Brain pericyte (primary cell): ENCODE results near the gene UBL4A.
A peak's percentile ranks its signal among the peaks of the same experiment; 100 is the strongest.

Source experiments
- DNase-seq: peaks from one replicate; pipeline ENCODE4 v3.0.0-alpha.2; 2012; ENCODE audit warnings: low read depth, low spot score

The UBL4A gene

GRCh38 chrX:154483325-154483724, 3.1 kb downstream of the UBL4A start:
- no peak for DNase-seq

GRCh38 chrX:154482786-154483185, 3.6 kb downstream of the UBL4A start:
- DNase-seq = no peak

- DNase-seq = no peak
These were observed 4.4 kb downstream of the UBL4A start for GRCh38 chrX:154481911-154482601.

DNA sequence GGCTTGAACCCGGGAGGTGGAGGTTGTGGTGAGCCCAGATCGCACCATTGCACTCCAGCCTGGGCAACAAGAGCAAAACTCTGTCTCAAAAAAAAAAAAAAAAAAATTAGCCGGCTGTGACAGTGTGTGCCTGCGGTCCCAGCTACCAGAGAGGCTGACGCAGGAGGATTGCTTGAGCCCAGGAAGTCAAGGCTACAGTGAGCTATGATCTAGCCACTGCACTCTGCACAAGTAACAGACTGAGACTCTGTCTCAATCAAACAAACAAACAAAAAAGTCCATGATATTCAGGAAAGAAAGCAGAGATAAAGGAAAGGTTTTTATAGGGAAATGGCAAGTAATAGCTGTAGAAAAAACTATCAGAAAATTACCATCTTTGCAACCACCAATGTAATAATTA, 5.2 kb downstream of the UBL4A start:
- no peak for DNase-seq

DNA sequence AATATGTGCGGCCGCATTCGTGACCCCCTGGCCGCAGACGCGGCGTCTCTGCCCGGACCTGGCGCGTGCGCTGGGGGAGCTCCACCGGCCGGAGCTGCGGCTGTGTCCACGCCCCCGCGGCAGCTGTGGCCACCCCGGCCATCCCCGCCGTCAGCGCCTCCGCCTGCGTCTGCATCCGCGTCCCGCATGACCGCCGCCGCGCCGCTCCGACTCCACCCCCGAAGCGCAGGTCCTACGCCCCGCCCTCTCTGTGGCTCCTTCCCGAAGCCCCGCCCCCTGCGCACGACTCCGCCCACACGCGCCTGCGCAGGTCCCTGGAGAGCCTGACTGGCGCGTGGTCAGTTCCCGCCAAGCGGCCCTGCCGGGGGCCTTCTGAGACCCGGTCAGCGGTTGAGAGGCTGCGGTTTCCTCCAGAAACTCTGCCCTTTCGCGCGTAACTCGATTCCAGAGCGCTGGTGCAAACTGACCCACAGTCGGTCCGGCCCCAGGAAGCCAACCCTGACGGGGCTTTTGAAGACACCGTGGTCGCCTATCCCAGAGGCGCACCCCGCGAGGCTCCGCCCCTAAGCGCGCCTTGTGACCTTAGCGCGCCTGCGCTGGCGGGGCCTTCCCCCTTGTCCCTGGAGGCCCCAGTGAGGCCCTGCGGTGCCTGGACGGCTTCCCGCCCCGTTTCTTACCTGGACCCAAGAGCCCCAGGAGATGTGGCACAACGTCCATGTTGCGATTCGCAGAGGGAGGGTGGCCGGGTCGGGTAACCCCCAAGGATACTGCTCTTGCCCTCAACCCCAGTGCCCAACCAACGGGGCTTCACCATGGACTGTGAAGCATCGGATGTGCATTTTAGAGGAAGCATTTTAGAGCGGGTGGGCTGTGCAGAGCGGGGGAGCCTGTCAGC, 7.4 kb downstream of the UBL4A start, which contains the start of gene LAGE3:
LAGE3 (minus strand) TSS at position 554 of the 895 bp plus-strand sequence; CDS start at position 188, 366 bp downstream.
- DNase-seq = peak; percentile 74

- no peak for DNase-seq
These were observed 8.4 kb downstream of the UBL4A start for GRCh38 chrX:154477891-154478477.

DNA sequence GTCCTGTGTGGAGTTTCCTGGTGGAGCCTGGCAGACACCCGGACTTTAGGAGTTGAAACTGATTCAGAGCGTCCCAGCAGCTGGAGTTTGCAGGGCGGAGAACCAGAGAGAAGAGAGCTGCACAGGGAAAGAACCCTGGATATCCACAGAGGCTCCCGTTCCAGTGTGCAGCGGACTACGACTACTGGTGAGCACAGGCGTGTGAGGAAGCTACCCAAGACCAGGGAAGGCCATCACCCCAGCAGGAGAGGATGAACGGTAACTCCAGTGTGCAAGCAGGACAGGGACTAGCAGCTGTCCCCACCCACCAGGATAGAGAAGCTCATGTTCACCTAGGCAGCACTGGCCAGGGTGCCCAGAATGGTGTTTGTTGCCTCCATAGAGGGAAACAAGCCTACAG, 9.6 kb downstream of the UBL4A start:
- DNase-seq = no peak

DNA sequence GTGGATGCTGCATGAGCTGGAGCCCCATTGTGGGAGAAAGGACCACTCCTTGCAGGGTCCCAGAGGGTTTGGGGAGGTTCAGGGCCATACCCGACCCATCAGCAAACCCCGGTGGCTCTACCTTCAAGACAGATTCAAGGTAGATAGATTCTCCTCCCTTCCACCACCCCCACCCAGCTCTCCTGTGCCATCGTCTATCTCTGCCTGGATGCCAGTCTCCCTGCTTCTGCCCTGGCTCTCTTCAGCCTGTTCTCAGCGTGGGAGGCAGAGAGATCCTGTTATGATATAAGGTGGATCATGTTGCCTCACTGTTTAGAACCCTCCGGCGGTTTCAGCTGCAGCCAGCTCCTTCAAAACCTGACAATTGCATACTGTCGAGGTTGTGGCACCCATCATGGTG, 12.7 kb downstream of the UBL4A start:
- no peak for DNase-seq

DNA sequence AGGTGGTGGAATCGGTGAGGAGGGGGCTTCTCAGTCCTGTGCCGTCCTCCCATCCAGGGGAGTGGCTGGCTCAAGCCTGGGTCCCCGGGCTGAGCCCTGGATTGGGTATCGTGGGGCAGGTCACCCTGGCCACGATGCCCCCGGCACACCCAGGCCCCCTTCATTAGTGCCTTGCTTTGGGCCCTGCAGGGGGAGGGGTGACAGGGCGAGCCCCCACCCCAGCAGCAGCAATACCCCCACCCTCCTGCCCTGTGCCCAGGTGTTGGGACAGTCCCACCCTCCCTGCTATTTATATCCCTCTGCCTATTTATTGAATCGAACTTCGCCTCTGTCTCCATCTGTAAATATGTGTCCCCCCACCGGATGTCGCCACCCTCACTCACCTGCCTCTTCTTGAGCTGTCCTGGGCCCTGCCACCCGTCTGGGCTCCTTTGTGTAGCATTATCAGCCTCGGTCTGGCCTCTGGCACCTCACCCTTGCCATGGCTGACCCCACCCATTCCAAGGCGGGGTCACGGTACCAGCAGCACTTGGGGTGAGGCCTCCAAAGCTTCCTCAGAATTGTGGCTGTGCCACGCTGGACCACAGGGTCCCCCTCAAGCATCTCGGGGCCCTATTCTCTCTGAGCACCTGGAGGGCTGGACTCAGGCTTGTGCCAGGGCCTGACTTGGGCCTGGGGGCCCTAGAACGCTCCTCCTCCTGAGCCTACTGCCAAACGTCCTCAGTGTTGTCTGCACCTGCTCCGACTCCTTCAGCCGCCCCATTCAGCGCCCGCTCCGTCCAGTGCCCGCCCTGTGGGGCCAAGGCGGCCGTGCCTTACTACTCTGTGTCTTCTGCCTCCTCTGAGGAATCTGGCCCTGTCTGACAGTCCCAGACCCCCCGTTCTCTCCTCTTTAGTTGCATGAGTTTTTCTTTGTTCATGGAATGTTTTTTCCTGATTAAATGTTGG, 13.5 kb downstream of the UBL4A start:
- DNase-seq = no peak

- DNase-seq = no peak
These were observed 14.4 kb downstream of the UBL4A start for GRCh38 chrX:154471839-154472684.

DNA sequence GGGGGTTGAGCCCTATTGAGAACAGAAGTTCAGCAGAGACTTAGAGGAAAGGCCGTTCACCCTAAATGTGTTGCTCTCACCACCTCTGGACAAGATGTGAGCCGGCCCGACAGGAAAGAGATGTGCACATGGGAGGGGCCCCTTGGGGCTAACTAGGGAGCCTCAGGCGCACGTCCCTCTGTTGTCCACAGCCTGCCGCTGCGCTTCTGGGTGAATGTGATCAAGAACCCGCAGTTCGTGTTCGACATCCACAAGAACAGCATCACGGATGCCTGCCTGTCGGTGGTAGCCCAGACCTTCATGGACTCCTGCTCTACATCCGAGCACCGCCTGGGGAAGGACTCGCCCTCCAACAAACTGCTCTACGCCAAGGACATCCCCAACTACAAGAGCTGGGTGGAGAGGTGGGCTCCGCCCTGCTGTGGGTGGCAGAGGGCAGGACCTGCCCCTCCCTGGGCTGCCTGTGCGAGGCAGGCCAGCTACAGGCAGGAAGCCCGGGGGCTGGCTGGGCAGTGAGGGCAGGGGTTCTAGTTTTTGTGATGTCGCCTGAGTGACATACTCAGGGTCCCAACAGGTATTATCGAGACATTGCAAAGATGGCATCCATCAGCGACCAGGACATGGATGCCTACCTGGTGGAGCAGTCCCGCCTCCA, 15.4 kb downstream of the UBL4A start:
- DNase-seq = no peak

- no peak for DNase-seq
These were observed 16.0 kb downstream of the UBL4A start for GRCh38 chrX:154470434-154470833.

- no peak for DNase-seq
These were observed 16.5 kb downstream of the UBL4A start for GRCh38 chrX:154469880-154470279.

- no peak for DNase-seq
These were observed 17.3 kb downstream of the UBL4A start for GRCh38 chrX:154469114-154469513.

DNA sequence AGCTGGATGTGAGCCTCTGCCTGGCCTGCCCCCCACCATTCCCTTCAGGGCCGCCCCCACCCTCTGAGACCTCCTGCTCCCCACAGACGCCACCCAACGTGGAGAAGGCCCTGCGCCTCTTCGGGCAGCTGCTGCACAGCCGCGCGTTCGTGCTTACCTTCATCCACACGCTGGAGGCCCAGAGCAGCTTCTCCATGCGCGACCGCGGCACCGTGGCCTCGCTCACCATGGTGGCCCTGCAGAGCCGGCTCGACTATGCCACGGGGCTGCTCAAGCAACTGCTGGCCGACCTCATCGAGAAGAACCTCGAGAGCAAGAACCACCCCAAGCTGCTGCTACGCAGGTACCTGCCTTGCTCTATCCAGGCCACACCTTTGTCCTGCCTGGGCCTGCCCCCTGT, 18.2 kb downstream of the UBL4A start:
- no peak for DNase-seq

DNA sequence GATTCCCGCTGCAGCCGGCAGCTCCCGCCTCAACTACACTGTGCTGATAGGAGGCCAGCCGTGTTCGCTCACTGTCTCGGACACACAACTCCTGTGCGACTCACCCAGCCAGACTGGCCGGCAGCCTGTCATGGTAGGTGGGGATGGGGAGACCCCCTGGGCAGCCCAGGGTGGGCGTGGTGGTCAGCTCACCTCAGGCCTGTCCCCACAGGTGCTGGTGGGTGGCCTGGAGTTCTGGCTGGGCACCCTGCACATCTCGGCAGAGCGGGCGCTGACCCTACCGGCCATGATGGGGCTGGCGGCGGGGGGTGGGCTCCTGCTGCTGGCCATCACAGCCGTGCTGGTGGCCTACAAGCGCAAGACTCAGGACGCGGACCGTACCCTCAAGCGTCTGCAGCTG, 18.9 kb downstream of the UBL4A start:
- DNase-seq = no peak

DNA sequence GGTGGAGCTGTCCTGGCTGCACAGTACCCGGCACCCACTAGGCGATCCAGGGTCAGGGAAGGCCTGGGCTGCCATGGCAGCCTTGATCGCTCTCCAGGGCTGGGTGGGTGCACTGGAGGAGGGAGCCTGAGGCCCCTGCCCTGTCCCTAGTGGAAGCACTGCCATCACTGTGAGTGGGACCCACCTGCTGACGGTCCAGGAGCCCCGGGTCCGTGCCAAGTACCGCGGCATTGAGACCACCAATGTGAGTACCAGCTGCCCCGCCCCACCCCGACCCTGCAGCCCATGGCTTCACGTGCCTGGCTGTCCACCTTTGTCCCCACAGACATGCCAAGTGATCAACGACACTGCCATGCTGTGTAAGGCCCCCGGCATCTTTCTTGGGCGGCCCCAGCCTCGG, 19.5 kb downstream of the UBL4A start:
- no peak for DNase-seq

DNA sequence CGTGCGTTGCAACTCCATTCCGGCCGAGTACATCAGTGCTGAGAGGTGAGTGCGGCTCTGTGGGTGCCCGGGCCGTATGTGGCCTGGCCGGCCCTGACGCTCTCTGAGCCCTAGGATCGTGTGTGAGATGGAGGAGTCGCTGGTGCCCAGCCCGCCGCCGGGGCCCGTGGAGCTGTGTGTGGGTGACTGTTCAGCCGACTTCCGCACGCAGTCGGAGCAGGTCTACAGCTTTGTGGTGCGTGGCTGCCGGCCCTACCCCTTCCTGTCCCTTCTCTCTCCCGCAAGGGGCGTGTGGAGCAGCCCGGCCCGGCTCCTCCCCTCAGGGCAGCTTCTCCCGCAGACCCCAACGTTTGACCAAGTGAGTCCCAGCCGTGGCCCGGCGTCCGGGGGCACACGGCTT, 20.4 kb downstream of the UBL4A start:
- no peak for DNase-seq

- no peak for DNase-seq
These were observed 20.8 kb downstream of the UBL4A start for GRCh38 chrX:154465601-154466000.

DNA sequence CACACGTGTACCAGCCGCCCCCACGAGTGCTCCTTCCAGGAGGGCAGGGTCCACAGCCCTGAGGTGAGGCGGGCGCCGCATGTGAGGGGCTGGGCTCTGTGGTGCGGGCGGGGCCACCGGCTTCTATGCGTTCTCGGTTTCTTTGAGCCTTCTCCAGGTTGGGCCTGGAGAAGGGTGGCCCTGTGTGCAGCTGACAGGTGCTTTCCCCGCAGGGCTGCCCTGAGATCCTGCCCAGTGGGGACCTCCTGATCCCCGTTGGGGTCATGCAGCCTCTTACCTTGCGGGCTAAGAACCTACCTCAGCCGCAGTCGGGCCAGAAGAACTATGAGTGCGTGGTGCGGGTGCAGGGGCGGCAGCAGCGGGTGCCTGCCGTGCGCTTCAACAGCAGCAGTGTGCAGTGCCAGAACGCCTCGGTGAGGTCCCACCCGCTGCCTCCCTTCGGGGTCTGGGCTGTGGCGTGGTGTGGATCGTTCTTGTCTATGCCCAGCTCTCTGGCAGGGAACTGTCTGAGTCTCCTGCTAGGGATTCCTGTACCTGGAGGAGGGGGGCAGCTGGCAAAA, 21.5 kb downstream of the UBL4A start:
- no peak for DNase-seq
